Stimulated activated CD8-positive, alpha-beta memory T cell treated with anti-CD3 and anti-CD28 coated beads, Interleukin-2, amount 100 ng/mL, for 48 hours (primary cell): ENCODE measurements around the gene ARSJ.
A peak's percentile ranks its signal among the peaks of the same experiment; 100 is the strongest.
"Not testable (repeated sequence)": the region's sequence is repeated elsewhere in the genome, so short reads cannot be mapped to it uniquely, and the experiment has no call there.

ENCODE experiments used
- DNase-seq, 2 donors: peaks; one replicate each; pipeline ENCODE4 v3.0.0-alpha.2; 2020; ENCODE audit warnings: low read depth in 2 of 2

Gene ARSJ

DNA sequence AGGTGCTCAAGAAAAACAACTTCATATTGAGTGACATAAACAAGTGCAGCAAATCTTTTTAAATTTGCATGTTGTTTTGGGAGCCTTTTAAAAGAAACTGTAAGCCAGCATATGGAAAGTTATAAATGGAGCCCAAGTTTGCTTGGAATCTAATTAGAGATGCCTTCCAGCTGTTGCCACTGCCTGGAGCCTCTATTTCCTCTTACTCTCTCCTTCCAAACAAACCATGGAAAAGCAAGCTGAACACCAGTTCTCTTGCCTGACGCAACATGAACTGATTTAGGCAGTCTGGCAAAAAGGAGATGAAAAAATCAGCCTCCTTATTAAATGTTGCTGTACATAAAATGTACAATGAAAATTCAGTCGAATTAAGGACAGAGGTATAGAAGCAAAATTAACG, 21.5 kb downstream of the ARSJ start:
- DNase-seq = no peak

DNA sequence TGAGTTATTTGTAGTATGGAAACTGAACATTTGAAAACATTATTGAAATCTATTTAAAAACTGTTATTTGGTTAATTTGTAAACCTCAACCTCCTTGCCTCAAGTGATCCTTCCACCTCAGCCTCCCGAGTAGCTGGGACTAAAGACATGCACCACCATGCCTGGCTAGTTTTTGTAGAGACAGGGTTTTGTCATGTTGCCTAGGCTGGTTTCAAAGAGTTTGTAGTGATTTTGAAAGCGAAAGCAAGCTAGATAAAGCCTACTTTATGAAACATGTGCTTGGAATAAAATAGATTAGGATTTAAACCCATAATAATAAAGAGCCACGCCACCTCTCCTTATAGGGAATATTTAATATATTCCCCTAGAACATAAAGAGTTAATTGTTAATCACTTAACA, 23.5 kb downstream of the ARSJ start:
- no peak for DNase-seq

GRCh38 chr4:113955411-113955810, 24.0 kb downstream of the ARSJ start:
- DNase-seq = no peak

- DNase-seq = no peak
Measured at GRCh38 chr4:113953888-113954287, 25.6 kb downstream of the ARSJ start.

GRCh38 chr4:113952452-113953029, 26.9 kb downstream of the ARSJ start:
- no peak for DNase-seq

GRCh38 chr4:113951263-113951662, 28.2 kb downstream of the ARSJ start:
- no peak for DNase-seq

DNA sequence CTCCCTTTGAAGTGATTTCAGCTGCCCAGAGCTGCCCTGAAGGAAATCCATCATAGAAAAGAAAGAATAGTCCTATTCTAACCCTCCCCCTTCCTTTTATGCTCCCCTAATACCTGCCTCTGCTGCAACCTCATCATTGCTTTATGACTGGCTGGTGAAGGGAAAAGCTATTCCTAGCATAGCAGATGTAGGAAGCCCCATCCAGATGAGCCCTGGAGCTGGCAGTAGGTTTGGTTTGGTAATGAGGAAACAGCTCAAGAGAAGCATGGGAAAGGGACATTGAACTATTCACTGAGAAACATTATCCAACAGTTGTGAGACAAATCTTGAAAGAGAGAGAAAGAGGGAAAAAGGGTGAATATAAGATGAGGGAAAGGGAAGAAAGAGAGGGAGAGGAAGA, 29.2 kb downstream of the ARSJ start:
- DNase-seq = no peak

- DNase-seq = no peak
Measured at GRCh38 chr4:113947484-113947883, 32.0 kb downstream of the ARSJ start.

DNA sequence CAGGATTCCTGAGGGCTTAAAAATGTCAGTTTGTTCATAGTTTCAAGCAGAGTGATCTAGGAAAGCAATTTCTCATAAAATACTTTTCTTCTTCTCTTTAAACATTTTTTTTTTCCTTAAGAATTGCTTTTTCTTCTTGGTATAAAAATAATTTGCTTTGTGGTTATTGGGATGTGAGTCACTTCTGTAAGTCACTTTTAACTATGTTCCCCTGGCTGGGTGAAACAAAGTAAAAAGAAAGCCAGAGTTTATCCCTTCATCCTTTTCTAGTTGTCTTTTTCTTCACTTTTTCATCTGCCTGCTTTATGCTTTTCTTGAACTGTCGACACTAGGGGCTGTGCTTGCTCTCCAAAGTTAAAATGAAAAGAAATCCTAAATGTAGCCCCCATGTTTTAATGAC, 33.5 kb downstream of the ARSJ start:
- no peak for DNase-seq

GRCh38 chr4:113943863-113944262, 35.6 kb downstream of the ARSJ start:
- DNase-seq = no peak

- no peak for DNase-seq
Measured at GRCh38 chr4:113943085-113943484, 36.4 kb downstream of the ARSJ start.

GRCh38 chr4:113941836-113942235, 37.6 kb downstream of the ARSJ start:
- DNase-seq = no peak

GRCh38 chr4:113940103-113940502, 39.3 kb downstream of the ARSJ start:
- not testable (repeated sequence) for DNase-seq

DNA sequence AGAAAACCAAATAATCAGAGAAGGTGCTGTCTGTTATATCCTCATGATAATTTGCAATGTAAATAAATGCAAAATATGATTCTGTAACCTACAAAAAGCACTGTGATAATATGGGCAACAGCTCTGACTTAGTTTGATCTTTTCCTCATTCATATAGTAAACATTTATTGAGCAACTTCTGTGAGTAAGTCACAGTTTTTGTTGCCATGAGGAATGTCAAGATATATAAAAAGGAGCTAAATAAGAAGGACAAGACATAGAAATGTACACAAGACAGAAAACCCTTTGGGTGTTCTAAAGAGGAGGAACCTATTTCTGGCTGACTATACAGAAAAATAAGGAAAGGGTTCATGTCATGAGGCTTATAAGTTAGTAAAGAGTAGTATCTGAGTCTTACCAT, 44.3 kb downstream of the ARSJ start:
- DNase-seq = no peak

DNA sequence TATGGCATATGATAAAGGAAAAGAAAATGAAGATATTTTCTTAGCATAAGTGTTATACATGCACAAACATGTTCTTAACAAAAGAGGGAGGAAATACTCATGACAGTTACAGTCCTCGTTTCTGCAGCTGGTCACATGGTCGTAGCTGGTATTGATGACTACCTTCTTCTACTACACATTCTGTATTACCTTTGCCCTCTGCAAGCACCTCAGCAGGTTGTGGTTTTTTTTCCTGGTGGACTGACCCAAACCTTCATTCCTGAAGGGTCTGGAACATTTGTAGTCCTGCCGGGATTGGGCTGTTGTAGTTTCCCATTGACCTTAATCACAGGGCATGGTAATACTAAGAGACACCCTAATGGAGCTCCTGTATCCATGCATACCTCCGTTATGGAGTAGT, 54.7 kb downstream of the ARSJ start:
- not testable (repeated sequence) for DNase-seq

- no peak for DNase-seq
Measured at GRCh38 chr4:113921089-113921794, 58.2 kb downstream of the ARSJ start.

GRCh38 chr4:113919611-113920010, 59.8 kb downstream of the ARSJ start:
- no peak for DNase-seq

- no peak for DNase-seq
Measured at GRCh38 chr4:113919145-113919544, 60.3 kb downstream of the ARSJ start.

GRCh38 chr4:113908829-113909228, 70.6 kb downstream of the ARSJ start:
- no peak for DNase-seq

DNA sequence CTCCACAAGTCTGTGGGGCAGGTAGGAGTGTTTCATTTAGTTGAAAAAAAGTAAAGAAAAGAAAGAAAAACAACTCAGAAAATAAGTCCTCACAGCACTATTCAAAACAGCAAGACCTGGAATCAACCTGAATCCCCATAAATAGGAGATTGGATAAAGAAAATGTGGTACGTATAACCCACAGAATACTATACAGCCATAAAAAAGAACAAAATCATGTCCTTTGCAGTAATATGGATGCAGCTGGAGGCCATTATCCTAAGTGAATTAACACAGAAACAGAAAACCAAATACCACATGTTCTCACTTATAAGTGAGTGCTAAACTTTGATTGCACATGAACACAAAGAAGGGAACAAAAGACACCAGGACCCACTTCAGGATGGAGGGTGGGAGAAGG, 71.9 kb downstream of the ARSJ start:
- DNase-seq = no peak

- no peak for DNase-seq
Measured at GRCh38 chr4:113905301-113905700, 74.1 kb downstream of the ARSJ start.

DNA sequence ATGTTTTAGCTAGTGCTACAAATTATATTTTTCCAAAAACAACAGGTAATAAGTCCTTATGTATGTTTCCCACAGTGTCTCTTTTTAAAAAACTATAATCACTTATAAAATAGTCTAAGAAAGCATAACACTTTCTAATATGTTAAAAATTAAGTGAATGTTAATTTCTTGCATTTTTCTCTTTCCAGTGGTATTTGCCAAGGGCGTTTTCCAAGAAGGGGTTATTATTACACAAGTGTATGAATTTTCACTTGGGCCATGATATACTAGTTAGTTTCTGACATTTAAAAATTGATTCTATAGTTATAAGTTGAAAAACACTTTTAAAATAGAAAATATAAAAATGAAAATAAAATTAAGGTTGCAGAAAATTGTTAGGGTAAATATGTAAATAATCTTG, 74.6 kb downstream of the ARSJ start:
- no peak for DNase-seq

- peak in 1 of 2 donors; percentile 26 for DNase-seq
Measured at GRCh38 chr4:113901994-113902787, 77.3 kb downstream of the ARSJ start.
